A673 (cell line): ENCODE measurements around the gene GPR26. TPM values are rescaled to one million over a fixed set of nuclear protein-coding genes. Genes with fewer than 3 reads are reported as not detected.

Experiments used
- BruUV-seq: library from RNA; stranded (reverse); fragments of 400-500 nt; replicated peaks from 2 replicates; lab custom pipeline; 2021; lab: Mats Ljungman, UMichigan
- CTCF ChIA-PET: fragments of 300-600 bp; sonication (Branson Sonifier 250); formaldehyde crosslinking; loops from one replicate; lab custom pipeline; 2022; ENCODE audit warnings: antibody characterized with exemption; lab: Charles Lee
- POLR2A ChIA-PET: fragments of 300-600 bp; sonication (Branson Sonifier 250); formaldehyde crosslinking; loops from one replicate; lab custom pipeline; 2022; ENCODE audit warnings: antibody characterized with exemption; ENCODE audit not compliant: low non-redundant PET; lab: Charles Lee
- DNase-seq: peaks from one replicate; pipeline ENCODE4 v3.0.0-alpha.2; 2015; ENCODE audit warnings: low spot score
- H3K27ac ChIP-seq: fragments of 200-600 bp; sonication (generic); 2 replicates; pipeline ENCODE4 v1.5.1; 2016; ENCODE audit warnings: mixed run types, low read depth, mild to moderate bottlenecking, mixed read lengths, antibody characterized with exemption, low read length; ENCODE audit not compliant: poor library complexity, severe bottlenecking
- H3K27me3 ChIP-seq: fragments of 200-600 bp; sonication (generic); replicated peaks from 2 replicates; pipeline ENCODE4 v1.6.1; 2017; ENCODE audit warnings: mixed run types, low read depth, mild to moderate bottlenecking, mixed read lengths, antibody characterized with exemption, low read length; ENCODE audit not compliant: insufficient read depth, poor library complexity
- H3K36me3 ChIP-seq: fragments of 200-600 bp; sonication (generic); 2 replicates; pipeline ENCODE4 v1.6.1; 2016; ENCODE audit warnings: mixed run types, mild to moderate bottlenecking, mixed read lengths, antibody characterized with exemption, low read length; ENCODE audit not compliant: insufficient read depth, poor library complexity, severe bottlenecking
- H3K4me1 ChIP-seq: fragments of 200-600 bp; sonication (generic); 2 replicates; pipeline ENCODE4 v1.6.1; 2017; ENCODE audit warnings: mixed run types, mild to moderate bottlenecking, mixed read lengths, antibody characterized with exemption, low read length; ENCODE audit not compliant: insufficient read depth, poor library complexity, severe bottlenecking
- H3K4me3 ChIP-seq: fragments of 200-600 bp; sonication (generic); 2 replicates; pipeline ENCODE4 v1.5.1; 2016; ENCODE audit warnings: low read depth, mixed run types, mild to moderate bottlenecking, mixed read lengths, low read length; ENCODE audit not compliant: poor library complexity, severe bottlenecking
- H3K9me3 ChIP-seq: fragments of 200-600 bp; sonication (generic); 2 replicates; pipeline ENCODE4 v1.6.1; 2016; ENCODE audit warnings: mixed run types, low read depth, mild to moderate bottlenecking, mixed read lengths, antibody characterized with exemption, low read length; ENCODE audit not compliant: poor library complexity, severe bottlenecking
- EZH2 ChIP-seq: fragments of 200-600 bp; sonication (generic); IDR thresholded peaks from 2 replicates; pipeline ENCODE4 v1.6.1; 2017; ENCODE audit warnings: borderline replicate concordance, low read depth, mild to moderate bottlenecking, mixed read lengths, antibody characterized with exemption, low read length; ENCODE audit not compliant: poor library complexity, severe bottlenecking
- intact Hi-C: fragments of 100-400 bp; cut with micrococcal nuclease; formaldehyde crosslinking; loops from one replicate; pipeline ENCODE4 v1.10.0; 2022; ENCODE audit not compliant: unreplicated experiment
- total RNA-seq: library from RNA; stranded (reverse); gene quantifications from 2 replicates; pipeline ENCODE4 v1.2.3, GENCODE V29; 2021
- TF ChIP-seq, protein P1 (sequence below): fragments of 300-800, 200-600 bp; sonication (generic); conservative IDR thresholded peaks from 2 replicates; pipeline ENCODE4 v1.5.1; 2017; ENCODE audit warnings: low read depth, mild to moderate bottlenecking, antibody characterized with exemption, low read length, moderate library complexity, mixed read lengths

GPR26 gene
- total RNA-seq, 1 experiment from 2014 or later: not detected

- no TSS peak for BruUV-seq
- TF ChIP-seq, protein P1, sequence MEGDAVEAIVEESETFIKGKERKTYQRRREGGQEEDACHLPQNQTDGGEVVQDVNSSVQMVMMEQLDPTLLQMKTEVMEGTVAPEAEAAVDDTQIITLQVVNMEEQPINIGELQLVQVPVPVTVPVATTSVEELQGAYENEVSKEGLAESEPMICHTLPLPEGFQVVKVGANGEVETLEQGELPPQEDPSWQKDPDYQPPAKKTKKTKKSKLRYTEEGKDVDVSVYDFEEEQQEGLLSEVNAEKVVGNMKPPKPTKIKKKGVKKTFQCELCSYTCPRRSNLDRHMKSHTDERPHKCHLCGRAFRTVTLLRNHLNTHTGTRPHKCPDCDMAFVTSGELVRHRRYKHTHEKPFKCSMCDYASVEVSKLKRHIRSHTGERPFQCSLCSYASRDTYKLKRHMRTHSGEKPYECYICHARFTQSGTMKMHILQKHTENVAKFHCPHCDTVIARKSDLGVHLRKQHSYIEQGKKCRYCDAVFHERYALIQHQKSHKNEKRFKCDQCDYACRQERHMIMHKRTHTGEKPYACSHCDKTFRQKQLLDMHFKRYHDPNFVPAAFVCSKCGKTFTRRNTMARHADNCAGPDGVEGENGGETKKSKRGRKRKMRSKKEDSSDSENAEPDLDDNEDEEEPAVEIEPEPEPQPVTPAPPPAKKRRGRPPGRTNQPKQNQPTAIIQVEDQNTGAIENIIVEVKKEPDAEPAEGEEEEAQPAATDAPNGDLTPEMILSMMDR: no peak
- TF ChIP-seq EZH2: no peak
- no peak overlapping the region for H3K27ac ChIP-seq
- intact Hi-C loops: no loop called here
- peaks cover 37% of the 10 kb centered on the region for H3K27me3 ChIP-seq
- no peak overlapping the region for H3K4me3 ChIP-seq
- H3K9me3 ChIP-seq: no peaks in the 10 kb centered on the region
- DNase-seq: no peak
- ChIA-PET POLR2A (no interaction called here), CTCF (no interaction called here)
- H3K36me3 ChIP-seq: no peaks in the 10 kb centered on the region
- H3K4me1 ChIP-seq: no peaks in the 10 kb centered on the region
These were observed 30.4 kb upstream of the GPR26 start for GRCh38 chr10:123635745-123636144.

- intact Hi-C loops: no loop called here
- no peak overlapping the region for H3K27ac ChIP-seq
- CTCF ChIA-PET: interaction anchor here (0.5 kb wide), 1 partner anchor 63 kb away, joined by 3 read pairs; no protein-coding TSS in a partner anchor
- peaks cover 44% of the 10 kb centered on the region for H3K27me3 ChIP-seq
- no peaks in the 10 kb centered on the region for H3K36me3 ChIP-seq
- TF ChIP-seq EZH2: no peak
- TF ChIP-seq, protein P1: no peak
- no peaks in the 10 kb centered on the region for H3K9me3 ChIP-seq
- no peak for DNase-seq
- POLR2A ChIA-PET: no interaction called here
- no peaks in the 10 kb centered on the region for H3K4me1 ChIP-seq
- BruUV-seq: no TSS peak
- no peak overlapping the region for H3K4me3 ChIP-seq
These were observed 29.4 kb upstream of the GPR26 start for GRCh38 chr10:123636598-123637325.

GRCh38 chr10:123637326-123637880 is 28.8 kb upstream of the GPR26 start:
- intact Hi-C loops: no loop called here
- TF ChIP-seq EZH2: no peak
- peaks cover 48% of the 10 kb centered on the region for H3K27me3 ChIP-seq
- ChIA-PET CTCF (interaction anchor here (0.5 kb wide), 1 partner anchor 64 kb away, joined by 3 read pairs; no protein-coding TSS in a partner anchor), POLR2A (no interaction called here)
- DNase-seq: no peak
- no peaks in the 10 kb centered on the region for H3K9me3 ChIP-seq
- H3K36me3 ChIP-seq: no peaks in the 10 kb centered on the region
- no peaks in the 10 kb centered on the region for H3K4me1 ChIP-seq
- H3K4me3 ChIP-seq: no peak overlapping the region
- no peak overlapping the region for H3K27ac ChIP-seq
- BruUV-seq: no TSS peak
